GM21723 (cell line): ENCODE results near the gene SLAMF9.

Source experiments
- ATAC-seq: cut with Tn5 transposase; IDR thresholded peaks from one replicate; pipeline ENCODE4 v1.9.1; 2021; ENCODE audit warnings: mild to moderate bottlenecking, moderate library complexity; ENCODE audit not compliant: unreplicated experiment

Gene SLAMF9

DNA sequence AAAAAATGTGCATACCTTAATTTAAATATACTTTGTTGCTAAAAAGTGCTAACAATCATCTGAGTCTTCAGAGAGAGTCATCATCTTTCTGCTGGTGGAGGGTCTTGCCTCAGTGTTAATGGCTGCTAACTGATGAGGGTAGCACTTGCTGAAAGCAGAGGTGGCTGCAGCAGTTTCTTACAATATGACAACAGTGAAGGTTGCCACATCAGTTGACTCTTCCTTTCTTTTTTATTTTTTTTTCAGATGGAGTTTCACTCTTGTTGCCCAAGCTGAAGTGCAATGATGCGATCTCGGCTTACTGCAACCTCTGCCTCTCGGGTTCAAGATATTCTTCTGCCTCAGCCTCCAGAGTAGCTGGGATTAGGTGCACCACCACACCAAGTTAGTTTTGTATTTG lies 51.5 kb downstream of the SLAMF9 start:
- no peak for ATAC-seq
